Measurements from ENCODE around the gene EIF3J.

DNA sequence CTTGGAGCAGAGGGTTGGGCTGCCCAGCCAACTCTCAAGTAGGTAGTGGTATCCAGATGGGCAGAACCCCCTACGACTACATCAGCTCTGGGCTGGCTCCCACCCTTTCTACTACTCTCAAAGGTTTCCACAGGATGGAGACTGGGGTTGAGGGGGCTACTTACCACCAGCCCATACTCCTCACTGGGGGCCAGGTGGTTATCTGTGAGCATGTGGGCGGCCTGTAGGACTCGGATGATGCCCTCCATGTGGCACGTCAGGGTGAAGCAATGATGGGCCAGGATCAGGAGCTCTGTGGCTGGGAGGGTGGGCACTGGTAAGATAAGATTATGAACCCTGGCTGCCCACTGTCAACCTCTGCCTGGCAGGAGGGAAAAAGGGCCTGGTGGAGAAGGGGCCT is 33.4 kb downstream of the EIF3J start:
- TF ChIP-seq CTCF (conservative IDR thresholded peaks at IDR 0.05; ENCODE audit: low read length) (no peak), EZH2phosphoT487 (IDR thresholded peaks at IDR 0.05; ENCODE audit: borderline replicate concordance) (no peak)

All from Loucy (cell line).